ENCODE measurements around the gene FADS1.

Gene FADS1

DNA sequence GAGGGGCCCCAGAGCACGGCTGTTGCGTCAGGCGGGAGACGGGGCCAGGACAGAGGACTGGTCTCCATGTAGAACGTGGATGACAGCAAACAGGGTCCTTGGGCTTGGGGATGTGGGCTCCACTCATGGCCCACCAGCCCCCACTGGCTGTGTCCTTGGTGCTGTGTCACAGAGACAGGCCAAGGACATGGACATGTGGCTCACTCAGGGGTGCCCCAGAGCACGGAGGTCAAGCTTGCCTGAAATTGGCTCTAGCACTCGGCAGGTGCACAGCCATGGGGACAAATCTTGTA is 25.7 kb upstream of the FADS1 start:
- Histone ChIP-seq H3K9me3 (ENCODE audit: control insufficient read depth, insufficient read depth, low read length) (no peaks in the 10 kb centered on the region), H3K27ac (ENCODE audit: low read depth, low read length) (no peak overlapping the region), H3K36me3 (ENCODE audit: control insufficient read depth, insufficient read depth, low read length) (peaks cover 92% of the 10 kb centered on the region), H3K27me3 (ENCODE audit: control insufficient read depth, insufficient read depth, low read length) (no peaks in the 10 kb centered on the region), H3K4me1 (ENCODE audit: control insufficient read depth, insufficient read depth, low read length) (no peaks in the 10 kb centered on the region), H3K4me3 (ENCODE audit: low read depth, low read length) (no peak overlapping the region), H3K9ac (ENCODE audit: low read depth, low read length) (no peak overlapping the region)

DNA sequence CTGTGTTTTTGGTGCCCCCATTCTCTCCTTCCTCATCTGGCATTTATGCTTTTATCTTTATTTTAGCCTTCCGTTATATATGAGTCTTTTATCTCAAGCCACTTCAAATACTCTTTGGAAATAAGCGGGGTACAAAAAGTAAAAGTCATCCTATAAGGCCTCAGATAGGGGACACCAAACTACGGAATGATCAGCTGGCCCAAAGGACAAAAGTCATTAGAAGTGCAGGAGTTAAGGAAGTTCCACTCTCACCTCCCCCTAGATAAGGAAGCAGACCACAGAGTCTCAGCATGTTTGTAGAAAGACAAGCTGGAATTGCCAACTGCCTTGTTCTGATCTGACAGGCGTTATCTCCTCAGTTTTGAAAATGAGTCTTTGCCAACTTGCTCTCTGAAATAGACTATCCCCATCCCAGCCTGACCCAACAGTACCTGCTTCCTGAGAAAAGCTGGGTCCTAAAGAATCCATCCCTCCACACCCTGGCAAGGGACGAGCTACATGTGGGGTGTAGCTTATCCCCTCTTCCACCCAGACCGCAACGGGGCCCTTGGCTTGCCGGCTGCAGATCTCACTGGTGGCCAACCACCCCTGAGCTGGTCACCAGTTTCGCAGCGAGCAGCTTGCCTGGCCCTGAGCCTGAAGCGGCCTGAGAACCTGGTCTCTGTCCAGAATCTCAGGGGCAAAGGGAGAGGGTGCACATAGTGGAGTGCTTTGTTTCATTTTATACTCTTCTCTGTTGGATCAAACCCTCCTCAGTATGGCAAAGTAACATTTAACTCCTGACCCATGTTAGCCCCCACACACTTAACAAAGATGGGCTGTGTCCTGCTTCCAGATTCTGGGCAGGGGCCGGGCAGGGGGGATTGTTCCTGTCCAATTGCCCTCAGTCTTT is 25.1 kb upstream of the FADS1 start:
- Histone ChIP-seq H3K36me3 (ENCODE audit: control insufficient read depth, insufficient read depth, low read length) (peaks cover 94% of the 10 kb centered on the region), H3K27ac (ENCODE audit: low read depth, low read length) (no peak overlapping the region), H3K27me3 (ENCODE audit: control insufficient read depth, insufficient read depth, low read length) (no peaks in the 10 kb centered on the region), H3K9me3 (ENCODE audit: control insufficient read depth, insufficient read depth, low read length) (no peaks in the 10 kb centered on the region), H3K4me1 (ENCODE audit: control insufficient read depth, insufficient read depth, low read length) (no peaks in the 10 kb centered on the region), H3K4me3 (ENCODE audit: low read depth, low read length) (no peak overlapping the region), H3K9ac (ENCODE audit: low read depth, low read length) (no peak overlapping the region)

DNA sequence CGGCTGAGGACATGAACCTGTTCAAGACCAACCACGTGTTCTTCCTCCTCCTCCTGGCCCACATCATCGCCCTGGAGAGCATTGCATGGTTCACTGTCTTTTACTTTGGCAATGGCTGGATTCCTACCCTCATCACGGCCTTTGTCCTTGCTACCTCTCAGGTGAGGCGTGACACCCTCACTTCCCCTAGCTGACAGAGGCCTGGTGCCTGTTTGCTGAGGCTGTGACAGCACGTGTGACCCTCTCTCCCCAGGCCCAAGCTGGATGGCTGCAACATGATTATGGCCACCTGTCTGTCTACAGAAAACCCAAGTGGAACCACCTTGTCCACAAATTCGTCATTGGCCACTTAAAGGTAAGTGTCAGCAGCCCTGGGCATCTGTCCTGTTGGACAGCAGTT is 23.6 kb upstream of the FADS1 start:
- Histone ChIP-seq H3K4me1 (ENCODE audit: control insufficient read depth, insufficient read depth, low read length) (no peaks in the 10 kb centered on the region), H3K9me3 (ENCODE audit: control insufficient read depth, insufficient read depth, low read length) (no peaks in the 10 kb centered on the region), H3K9ac (ENCODE audit: low read depth, low read length) (no peak overlapping the region), H3K27me3 (ENCODE audit: control insufficient read depth, insufficient read depth, low read length) (no peaks in the 10 kb centered on the region), H3K36me3 (ENCODE audit: control insufficient read depth, insufficient read depth, low read length) (peaks cover 82% of the 10 kb centered on the region), H3K4me3 (ENCODE audit: low read depth, low read length) (no peak overlapping the region), H3K27ac (ENCODE audit: low read depth, low read length) (no peak overlapping the region)

DNA sequence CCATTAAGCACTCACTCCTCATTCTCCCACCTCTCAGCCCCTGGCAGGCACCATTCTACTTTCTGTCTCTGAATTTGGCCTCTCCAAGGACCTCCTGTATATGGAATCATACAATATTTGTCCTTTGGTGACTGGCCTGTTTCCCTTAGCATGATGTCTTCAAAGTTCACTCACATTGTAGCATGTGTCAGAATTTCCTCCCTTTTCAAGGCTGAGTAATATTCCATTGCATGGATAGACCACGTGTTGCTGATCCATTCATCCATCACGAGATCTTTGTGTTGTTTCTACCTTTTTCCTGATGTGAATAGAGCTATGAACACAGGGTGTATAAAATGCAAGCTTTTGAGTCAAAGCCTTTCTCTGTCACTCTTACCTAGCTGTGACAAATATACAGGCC is 22.9 kb upstream of the FADS1 start:
- Histone ChIP-seq H3K27me3 (ENCODE audit: control insufficient read depth, insufficient read depth, low read length) (no peaks in the 10 kb centered on the region), H3K4me3 (ENCODE audit: low read depth, low read length) (no peak overlapping the region), H3K9me3 (ENCODE audit: control insufficient read depth, insufficient read depth, low read length) (no peaks in the 10 kb centered on the region), H3K9ac (ENCODE audit: low read depth, low read length) (no peak overlapping the region), H3K27ac (ENCODE audit: low read depth, low read length) (no peak overlapping the region), H3K4me1 (ENCODE audit: control insufficient read depth, insufficient read depth, low read length) (peaks cover 3% of the 10 kb centered on the region; the same call in 1 of the 2 replicates), H3K36me3 (ENCODE audit: control insufficient read depth, insufficient read depth, low read length) (peaks cover 77% of the 10 kb centered on the region)

DNA sequence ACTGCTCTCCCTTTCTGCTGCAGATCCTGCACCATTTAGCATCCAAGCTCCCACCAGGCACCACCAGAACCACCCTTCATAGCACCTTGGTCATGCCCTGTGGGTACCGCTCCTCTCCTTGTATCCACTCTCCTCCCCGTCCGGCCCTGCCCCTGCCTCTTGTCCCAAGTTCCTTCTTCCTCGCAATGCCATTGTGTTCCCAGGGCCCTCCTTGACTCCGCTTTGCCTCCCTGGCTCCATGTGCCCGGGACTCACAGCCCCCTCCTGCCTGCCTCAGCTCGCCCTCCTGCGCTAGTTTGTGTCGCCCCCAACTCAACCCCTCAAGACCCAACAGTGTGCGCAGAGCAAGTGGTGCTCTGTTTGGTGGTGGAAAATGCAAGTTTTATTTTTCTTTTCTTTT is 22.1 kb upstream of the FADS1 start:
- no peak overlapping the region for H3K9ac ChIP-seq (ENCODE audit: low read depth, low read length)
- no peak overlapping the region for H3K27ac ChIP-seq (ENCODE audit: low read depth, low read length)
- peaks cover 69% of the 10 kb centered on the region for H3K36me3 ChIP-seq (ENCODE audit: control insufficient read depth, insufficient read depth, low read length)

DNA sequence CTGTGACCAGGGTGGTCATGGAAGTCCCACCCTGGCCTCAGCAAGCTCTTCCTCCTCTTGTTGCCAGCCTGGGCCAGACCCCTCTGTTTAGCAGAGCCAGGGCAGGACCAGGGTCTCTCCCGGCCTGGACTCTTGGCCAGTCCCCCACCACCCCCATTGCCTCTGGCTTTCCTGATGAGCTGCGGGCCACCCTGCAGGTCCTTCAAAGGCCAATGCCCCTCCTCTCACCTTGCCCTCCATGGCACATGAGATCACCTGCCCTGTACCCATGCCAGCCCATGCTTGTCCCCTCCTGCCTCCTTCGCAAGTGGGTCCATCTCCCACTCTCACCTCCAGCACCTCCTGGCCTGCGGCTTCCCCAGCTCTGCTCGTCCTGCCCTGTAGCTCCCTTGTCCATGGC is 21.7 kb upstream of the FADS1 start:
- Histone ChIP-seq H3K9ac (ENCODE audit: low read depth, low read length) (no peak overlapping the region), H3K27ac (ENCODE audit: low read depth, low read length) (no peak overlapping the region), H3K4me1 (ENCODE audit: control insufficient read depth, insufficient read depth, low read length) (peaks cover 15% of the 10 kb centered on the region), H3K9me3 (ENCODE audit: control insufficient read depth, insufficient read depth, low read length) (no peaks in the 10 kb centered on the region), H3K27me3 (ENCODE audit: control insufficient read depth, insufficient read depth, low read length) (no peaks in the 10 kb centered on the region), H3K4me3 (ENCODE audit: low read depth, low read length) (no peak overlapping the region), H3K36me3 (ENCODE audit: control insufficient read depth, insufficient read depth, low read length) (peaks cover 68% of the 10 kb centered on the region)

More for the DNA sequence above, 22.1 kb upstream of the FADS1 start:
- Histone ChIP-seq H3K4me1 (ENCODE audit: control insufficient read depth, insufficient read depth, low read length) (peaks cover 11% of the 10 kb centered on the region), H3K4me3 (ENCODE audit: low read depth, low read length) (no peak overlapping the region), H3K9me3 (ENCODE audit: control insufficient read depth, insufficient read depth, low read length) (no peaks in the 10 kb centered on the region), H3K27me3 (ENCODE audit: control insufficient read depth, insufficient read depth, low read length) (no peaks in the 10 kb centered on the region)

DNA sequence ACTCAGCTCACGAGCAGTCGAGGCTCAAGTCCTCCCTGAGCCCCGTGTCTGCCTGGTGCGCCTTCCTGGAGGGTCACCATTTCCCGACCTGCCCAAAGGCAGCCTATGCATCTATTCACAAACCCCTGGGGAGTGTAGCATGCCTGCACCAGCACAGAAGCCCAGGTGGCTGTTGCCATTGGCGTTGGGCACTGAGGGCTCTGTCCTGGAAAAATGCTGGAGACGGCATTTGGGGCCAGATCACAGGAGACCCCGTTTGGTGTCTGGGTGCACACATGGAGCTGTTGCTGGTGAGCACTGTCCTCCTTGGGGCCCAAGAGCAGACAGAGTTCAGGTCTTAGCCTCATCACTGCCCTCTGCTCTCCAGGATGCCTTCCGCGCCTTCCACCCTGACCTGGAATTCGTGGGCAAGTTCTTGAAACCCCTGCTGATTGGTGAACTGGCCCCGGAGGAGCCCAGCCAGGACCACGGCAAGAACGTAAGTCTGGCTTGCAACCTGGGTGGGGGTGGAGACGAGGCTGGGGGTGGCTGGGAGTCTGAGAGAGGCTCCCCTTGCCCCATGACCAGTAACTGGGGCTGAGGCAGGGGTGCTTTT is 20.7 kb upstream of the FADS1 start:
- H3K27ac ChIP-seq (ENCODE audit: low read depth, low read length): no peak overlapping the region
- peaks cover 21% of the 10 kb centered on the region for H3K4me1 ChIP-seq (ENCODE audit: control insufficient read depth, insufficient read depth, low read length)
- H3K36me3 ChIP-seq (ENCODE audit: control insufficient read depth, insufficient read depth, low read length): peaks cover 62% of the 10 kb centered on the region
- no peak overlapping the region for H3K4me3 ChIP-seq (ENCODE audit: low read depth, low read length)
- H3K9ac ChIP-seq (ENCODE audit: low read depth, low read length): no peak overlapping the region
- no peaks in the 10 kb centered on the region for H3K9me3 ChIP-seq (ENCODE audit: control insufficient read depth, insufficient read depth, low read length)
- H3K27me3 ChIP-seq (ENCODE audit: control insufficient read depth, insufficient read depth, low read length): no peaks in the 10 kb centered on the region

DNA sequence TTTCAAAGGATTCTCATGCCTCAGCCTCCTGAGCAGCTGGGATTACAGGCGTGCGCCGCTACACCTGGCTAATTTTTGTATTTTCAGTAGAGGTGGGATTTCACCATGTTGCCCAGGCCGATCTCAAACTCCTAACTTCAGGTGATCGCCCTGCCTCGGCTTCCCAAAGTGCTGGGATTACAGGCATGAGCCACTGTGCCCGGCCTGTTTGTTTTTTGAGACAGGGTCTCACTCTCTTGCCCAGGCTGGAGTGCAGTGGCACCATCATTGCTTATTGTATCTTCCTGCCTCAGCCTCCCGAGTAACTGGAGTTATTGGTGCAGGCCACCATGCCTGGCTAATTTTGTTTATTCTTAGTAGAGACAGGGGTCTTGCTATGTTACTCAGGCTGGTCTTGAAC is 19.4 kb upstream of the FADS1 start:
- Histone ChIP-seq H3K27ac (ENCODE audit: low read depth, low read length) (no peak overlapping the region), H3K9ac (ENCODE audit: low read depth, low read length) (no peak overlapping the region), H3K4me3 (ENCODE audit: low read depth, low read length) (no peak overlapping the region), H3K27me3 (ENCODE audit: control insufficient read depth, insufficient read depth, low read length) (no peaks in the 10 kb centered on the region), H3K4me1 (ENCODE audit: control insufficient read depth, insufficient read depth, low read length) (peaks cover 21% of the 10 kb centered on the region), H3K9me3 (ENCODE audit: control insufficient read depth, insufficient read depth, low read length) (no peaks in the 10 kb centered on the region), H3K36me3 (ENCODE audit: control insufficient read depth, insufficient read depth, low read length) (peaks cover 56% of the 10 kb centered on the region)

DNA sequence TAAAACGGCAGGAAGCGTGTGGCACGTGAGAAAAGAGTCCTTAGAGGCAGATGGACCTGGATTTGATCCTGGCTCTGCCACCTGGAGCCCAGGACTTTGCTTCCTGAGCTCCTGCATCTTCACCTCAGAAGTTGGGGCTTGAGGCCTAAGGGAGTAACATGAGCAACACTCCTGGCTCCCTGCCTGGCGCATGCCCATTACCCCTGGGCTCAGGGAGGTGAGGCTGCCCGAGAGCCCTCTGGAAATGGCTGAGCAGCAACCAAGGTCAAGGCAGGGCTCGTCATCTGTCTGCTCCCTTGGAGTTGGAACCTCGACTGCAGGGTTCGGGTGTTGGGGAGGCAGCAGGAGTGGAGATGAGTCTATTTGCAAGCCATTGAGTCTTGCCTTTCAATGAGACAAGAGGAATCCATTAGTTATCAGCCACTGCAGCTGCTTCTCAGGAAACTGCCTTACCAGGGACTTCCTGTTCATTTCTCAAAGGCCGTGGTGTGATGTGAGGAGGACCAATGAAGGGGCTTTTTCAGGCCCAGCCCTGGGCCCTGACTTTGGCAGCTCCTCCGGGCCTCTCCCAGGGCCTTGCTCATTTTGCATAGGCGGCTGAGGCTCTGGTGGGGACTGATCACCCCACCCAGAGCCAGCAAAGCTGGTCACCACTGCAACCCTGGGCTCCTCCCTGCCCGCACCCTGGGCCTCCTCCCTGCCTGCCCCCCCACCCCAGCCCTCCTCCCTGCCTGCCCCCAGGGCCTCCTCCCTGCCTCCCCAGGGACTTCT is 17.7 kb upstream of the FADS1 start:
- H3K4me3 ChIP-seq (ENCODE audit: low read depth, low read length): no peak overlapping the region
- H3K36me3 ChIP-seq (ENCODE audit: control insufficient read depth, insufficient read depth, low read length): peaks cover 39% of the 10 kb centered on the region
- peak overlapping the region; percentile 56 for H3K27ac ChIP-seq (ENCODE audit: low read depth, low read length)
- H3K27me3 ChIP-seq (ENCODE audit: control insufficient read depth, insufficient read depth, low read length): no peaks in the 10 kb centered on the region
- H3K9ac ChIP-seq (ENCODE audit: low read depth, low read length): no peak overlapping the region
- H3K4me1 ChIP-seq (ENCODE audit: control insufficient read depth, insufficient read depth, low read length): peaks cover 35% of the 10 kb centered on the region
- H3K9me3 ChIP-seq (ENCODE audit: control insufficient read depth, insufficient read depth, low read length): no peaks in the 10 kb centered on the region

DNA sequence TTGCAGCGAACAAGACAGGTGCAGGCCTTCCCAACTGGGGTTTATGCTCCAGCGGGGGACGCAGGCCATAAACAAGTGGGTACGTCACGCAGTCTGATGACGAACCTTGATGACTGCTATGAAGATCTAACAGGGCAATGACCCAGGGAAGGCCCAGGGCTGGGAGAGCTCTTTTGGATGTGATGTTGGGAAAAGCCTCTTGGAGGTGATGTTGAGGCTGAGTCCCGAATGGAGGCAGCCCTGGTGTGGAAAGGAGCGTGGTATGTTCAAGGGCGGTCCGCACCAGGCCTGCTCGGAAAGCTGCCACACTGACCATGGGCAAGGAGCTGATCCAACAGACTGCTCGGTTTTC is 17.1 kb upstream of the FADS1 start:
- peaks cover 35% of the 10 kb centered on the region for H3K36me3 ChIP-seq (ENCODE audit: control insufficient read depth, insufficient read depth, low read length)
- no peak overlapping the region for H3K4me3 ChIP-seq (ENCODE audit: low read depth, low read length)
- H3K27ac ChIP-seq (ENCODE audit: low read depth, low read length): peak overlapping the region; percentile 56

DNA sequence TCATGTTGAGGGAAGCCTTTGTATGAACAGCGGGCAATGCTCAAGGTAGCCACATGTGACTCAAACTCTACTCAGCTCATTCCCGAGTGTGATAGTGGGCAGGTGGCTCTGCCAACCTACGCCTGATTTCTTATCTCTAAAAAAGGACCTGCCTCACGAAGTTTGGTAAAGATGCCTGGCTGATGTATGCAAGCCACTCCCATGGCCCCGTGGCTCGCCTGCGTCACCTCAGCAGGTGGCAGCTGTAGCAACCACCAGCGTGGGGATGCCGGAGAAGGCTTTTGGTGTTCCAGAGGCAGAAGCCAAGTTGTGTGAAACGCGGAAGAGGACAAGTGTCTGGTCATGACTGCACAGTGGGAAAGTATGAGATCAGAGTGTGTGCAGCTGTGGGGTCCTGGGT is 16.7 kb upstream of the FADS1 start:
- Histone ChIP-seq H3K9me3 (ENCODE audit: control insufficient read depth, insufficient read depth, low read length) (no peaks in the 10 kb centered on the region), H3K4me1 (ENCODE audit: control insufficient read depth, insufficient read depth, low read length) (peaks cover 37% of the 10 kb centered on the region), H3K9ac (ENCODE audit: low read depth, low read length) (no peak overlapping the region), H3K27ac (ENCODE audit: low read depth, low read length) (no peak overlapping the region), H3K27me3 (ENCODE audit: control insufficient read depth, insufficient read depth, low read length) (no peaks in the 10 kb centered on the region), H3K4me3 (ENCODE audit: low read depth, low read length) (no peak overlapping the region), H3K36me3 (ENCODE audit: control insufficient read depth, insufficient read depth, low read length) (peaks cover 31% of the 10 kb centered on the region)

More for the DNA sequence above, 17.1 kb upstream of the FADS1 start:
- H3K27me3 ChIP-seq (ENCODE audit: control insufficient read depth, insufficient read depth, low read length): no peaks in the 10 kb centered on the region
- no peaks in the 10 kb centered on the region for H3K9me3 ChIP-seq (ENCODE audit: control insufficient read depth, insufficient read depth, low read length)
- H3K4me1 ChIP-seq (ENCODE audit: control insufficient read depth, insufficient read depth, low read length): peaks cover 37% of the 10 kb centered on the region
- no peak overlapping the region for H3K9ac ChIP-seq (ENCODE audit: low read depth, low read length)
